ENCODE measurements around the gene RCBTB2.

RCBTB2 gene

GRCh38 chr13:48510698-48511097 lies 22.2 kb downstream of the RCBTB2 start (continued):
- no peak for TF ChIP-seq ZNF555 (tag by site-specific recombination; conservative IDR thresholded peaks at IDR 0.05)
- no peak for TF ChIP-seq ZNF138 (tag by site-specific recombination; IDR thresholded peaks at IDR 0.05; ENCODE audit: borderline replicate concordance)
- no peak for TF ChIP-seq OSR2 (tag by site-specific recombination; IDR thresholded peaks at IDR 0.05)
- TF ChIP-seq PRDM1 (tag by site-specific recombination; IDR thresholded peaks at IDR 0.05), result no peak
- no peak for TF ChIP-seq ZNF311 (tag by site-specific recombination; IDR thresholded peaks at IDR 0.05; ENCODE audit: borderline replicate concordance)
- TF ChIP-seq GLI4 (tag by site-specific recombination; IDR thresholded peaks at IDR 0.05), result no peak
- TF ChIP-seq ZNF776 (tag by site-specific recombination; IDR thresholded peaks at IDR 0.05; ENCODE audit: borderline replicate concordance), result no peak
- TF ChIP-seq SCRT1 (tag by site-specific recombination; IDR thresholded peaks at IDR 0.05; ENCODE audit: borderline replicate concordance), result no peak
- no peak for TF ChIP-seq ZNF155 (tag by site-specific recombination; IDR thresholded peaks at IDR 0.05)
- no peak for TF ChIP-seq ZNF324 (tag by site-specific recombination; IDR thresholded peaks at IDR 0.05)
- no peak for TF ChIP-seq HOXC10 (CRISPR knock-in tag; IDR thresholded peaks at IDR 0.05)
- TF ChIP-seq KLF17 (tag by site-specific recombination; IDR thresholded peaks at IDR 0.05), result no peak

GRCh38 chr13:48508011-48508410 lies 24.9 kb downstream of the RCBTB2 start:
- TF ChIP-seq ZNF621 (tag by site-specific recombination; IDR thresholded peaks at IDR 0.05) (no peak), SP3 (tag by site-specific recombination; IDR thresholded peaks at IDR 0.05) (no peak), AEBP2 (tag by site-specific recombination; IDR thresholded peaks at IDR 0.05; ENCODE audit: borderline replicate concordance) (no peak), ZNF530 (tag by site-specific recombination; IDR thresholded peaks at IDR 0.05; ENCODE audit: low read depth) (no peak), YY1 (tag by site-specific recombination; IDR thresholded peaks at IDR 0.05) (no peak), ZNF610 (tag by site-specific recombination; IDR thresholded peaks at IDR 0.05; ENCODE audit: borderline replicate concordance) (no peak), ZSCAN18 (tag by site-specific recombination; IDR thresholded peaks at IDR 0.05) (no peak), ZNF837 (tag by site-specific recombination; IDR thresholded peaks at IDR 0.05) (no peak), ZNF473 (tag by site-specific recombination; IDR thresholded peaks at IDR 0.05) (no peak), ZNF19 (tag by site-specific recombination; IDR thresholded peaks at IDR 0.05; ENCODE audit: low read depth) (no peak), HOXC10 (CRISPR knock-in tag; IDR thresholded peaks at IDR 0.05) (no peak), ZNF155 (tag by site-specific recombination; IDR thresholded peaks at IDR 0.05) (no peak), ZNF202 (tag by site-specific recombination; IDR thresholded peaks at IDR 0.05; ENCODE audit: borderline replicate concordance) (no peak)
- Histone ChIP-seq H3K4me3 (ENCODE audit: low read depth, low read length) (no peak overlapping the region), H3K27ac (ENCODE audit: extremely low read depth, low read depth, low read length) (no peak overlapping the region), H3K4me1 (ENCODE audit: control insufficient read depth, insufficient read depth, low read length) (no peaks in the 10 kb centered on the region), H3K36me3 (ENCODE audit: control insufficient read depth in 2 of 2, insufficient read depth in 1 of 2, low read length in 2 of 2) (no peaks in the 10 kb centered on the region), H3K9me3 (ENCODE audit: control insufficient read depth, insufficient read depth, low read depth, low read length) (no peaks in the 10 kb centered on the region)
- ChIA-PET POLR2A (no interaction called here), CTCF (no interaction called here)
